A549 (cell line): ENCODE results near the gene RAD18.

ENCODE experiments used
- BCL3 ChIP-seq: fragments of >200 bp; sonication (Bioruptor Twin); formaldehyde crosslinking; IDR thresholded peaks from 3 replicates; pipeline ENCODE4 v1.6.1; 2016
- CHD4 ChIP-seq: fragments of 200-600 bp; sonication (generic); IDR thresholded peaks from 2 replicates; pipeline ENCODE4 v1.6.1; 2016; ENCODE audit warnings: antibody characterized with exemption, mild to moderate bottlenecking, borderline replicate concordance
- KDM1A ChIP-seq: fragments of 200-600 bp; sonication (generic); IDR thresholded peaks from 2 replicates; pipeline ENCODE4 v1.6.1; 2016; ENCODE audit warnings: low read depth, mild to moderate bottlenecking
- MAFK ChIP-seq: fragments of 450-650 bp; IDR thresholded peaks from 2 replicates; pipeline ENCODE4 v1.6.1; 2014; ENCODE audit not compliant: partially characterized antibody
- MYC ChIP-seq: IDR thresholded peaks from 2 replicates; pipeline ENCODE4 v1.6.1; 2012; ENCODE audit warnings: mild to moderate bottlenecking, inconsistent platforms, low read length, improper control_type of control experiment, borderline replicate concordance
- PHF8 ChIP-seq: fragments of 200-600 bp; sonication (generic); IDR thresholded peaks from 2 replicates; pipeline ENCODE4 v1.6.1; 2016; ENCODE audit warnings: low read depth, mild to moderate bottlenecking, antibody characterized with exemption, moderate library complexity, borderline replicate concordance
- POLR2A ChIP-seq: IDR thresholded peaks from 2 replicates; pipeline ENCODE4 v1.6.1; 2012; ENCODE audit warnings: mild to moderate bottlenecking, low read length
- RARB ChIP-seq: fragments of 250-450 bp; sonication (Bioruptor Pico); IDR thresholded peaks from 2 replicates; pipeline ENCODE4 v1.8.0; 2021; ENCODE audit warnings: mild to moderate bottlenecking, moderate library complexity
- RNF2 ChIP-seq: fragments of 200-600 bp; sonication (generic); IDR thresholded peaks from 2 replicates; pipeline ENCODE4 v1.6.1; 2016; ENCODE audit warnings: low read depth, mild to moderate bottlenecking, antibody characterized with exemption, moderate library complexity, borderline replicate concordance
- TF ChIP-seq, protein P1 (sequence below): IDR thresholded peaks from 2 replicates; pipeline ENCODE4 v1.6.1; 2012; ENCODE audit warnings: low read depth, borderline replicate concordance
- TF ChIP-seq, protein P2 (sequence below): fragments of >200 bp; sonication (Bioruptor Twin); formaldehyde crosslinking; IDR thresholded peaks from 3 replicates; pipeline ENCODE4 v1.5.1; 2016
- TF ChIP-seq, protein P3 (sequence below): IDR thresholded peaks from 2 replicates; pipeline ENCODE4 v1.6.1; 2012

DNA sequence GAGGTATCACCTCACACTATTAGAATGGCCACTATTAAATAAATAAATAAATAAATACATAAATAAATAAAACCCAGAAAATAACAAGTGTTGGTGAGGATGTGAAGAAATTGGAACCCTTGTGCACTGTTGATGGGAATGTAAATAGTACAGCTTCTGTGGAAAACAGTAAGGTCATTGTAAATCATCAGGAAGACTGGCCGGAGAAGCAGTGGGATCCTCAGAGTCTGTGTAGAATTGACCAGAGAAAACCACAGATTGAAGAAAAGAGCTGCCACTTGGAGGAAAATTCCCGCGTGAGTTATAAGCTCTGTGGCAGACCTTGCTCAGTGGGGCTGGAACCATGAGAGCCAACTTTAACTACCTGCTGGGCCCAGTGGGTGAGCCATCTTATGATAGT is 92.0 kb downstream of the RAD18 start:
- no peak for TF ChIP-seq KDM1A
- TF ChIP-seq MYC = no peak
- TF ChIP-seq CHD4 = no peak
- TF ChIP-seq, protein P1, sequence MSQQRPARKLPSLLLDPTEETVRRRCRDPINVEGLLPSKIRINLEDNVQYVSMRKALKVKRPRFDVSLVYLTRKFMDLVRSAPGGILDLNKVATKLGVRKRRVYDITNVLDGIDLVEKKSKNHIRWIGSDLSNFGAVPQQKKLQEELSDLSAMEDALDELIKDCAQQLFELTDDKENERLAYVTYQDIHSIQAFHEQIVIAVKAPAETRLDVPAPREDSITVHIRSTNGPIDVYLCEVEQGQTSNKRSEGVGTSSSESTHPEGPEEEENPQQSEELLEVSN = no peak
- TF ChIP-seq BCL3 = no peak
- TF ChIP-seq, protein P2, sequence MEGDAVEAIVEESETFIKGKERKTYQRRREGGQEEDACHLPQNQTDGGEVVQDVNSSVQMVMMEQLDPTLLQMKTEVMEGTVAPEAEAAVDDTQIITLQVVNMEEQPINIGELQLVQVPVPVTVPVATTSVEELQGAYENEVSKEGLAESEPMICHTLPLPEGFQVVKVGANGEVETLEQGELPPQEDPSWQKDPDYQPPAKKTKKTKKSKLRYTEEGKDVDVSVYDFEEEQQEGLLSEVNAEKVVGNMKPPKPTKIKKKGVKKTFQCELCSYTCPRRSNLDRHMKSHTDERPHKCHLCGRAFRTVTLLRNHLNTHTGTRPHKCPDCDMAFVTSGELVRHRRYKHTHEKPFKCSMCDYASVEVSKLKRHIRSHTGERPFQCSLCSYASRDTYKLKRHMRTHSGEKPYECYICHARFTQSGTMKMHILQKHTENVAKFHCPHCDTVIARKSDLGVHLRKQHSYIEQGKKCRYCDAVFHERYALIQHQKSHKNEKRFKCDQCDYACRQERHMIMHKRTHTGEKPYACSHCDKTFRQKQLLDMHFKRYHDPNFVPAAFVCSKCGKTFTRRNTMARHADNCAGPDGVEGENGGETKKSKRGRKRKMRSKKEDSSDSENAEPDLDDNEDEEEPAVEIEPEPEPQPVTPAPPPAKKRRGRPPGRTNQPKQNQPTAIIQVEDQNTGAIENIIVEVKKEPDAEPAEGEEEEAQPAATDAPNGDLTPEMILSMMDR = no peak
- TF ChIP-seq RNF2 = no peak
- TF ChIP-seq MAFK = no peak
- no peak for TF ChIP-seq RARB
- TF ChIP-seq, protein P3, sequence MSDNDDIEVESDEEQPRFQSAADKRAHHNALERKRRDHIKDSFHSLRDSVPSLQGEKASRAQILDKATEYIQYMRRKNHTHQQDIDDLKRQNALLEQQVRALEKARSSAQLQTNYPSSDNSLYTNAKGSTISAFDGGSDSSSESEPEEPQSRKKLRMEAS = no peak
- TF ChIP-seq POLR2A = no peak
- no peak for TF ChIP-seq PHF8
